ENCODE measurements around the gene CCDC187.
"Not testable (repeated sequence)": the region's sequence is repeated elsewhere in the genome, so short reads cannot be mapped to it uniquely, and the experiment has no call there.

The CCDC187 gene

DNA sequence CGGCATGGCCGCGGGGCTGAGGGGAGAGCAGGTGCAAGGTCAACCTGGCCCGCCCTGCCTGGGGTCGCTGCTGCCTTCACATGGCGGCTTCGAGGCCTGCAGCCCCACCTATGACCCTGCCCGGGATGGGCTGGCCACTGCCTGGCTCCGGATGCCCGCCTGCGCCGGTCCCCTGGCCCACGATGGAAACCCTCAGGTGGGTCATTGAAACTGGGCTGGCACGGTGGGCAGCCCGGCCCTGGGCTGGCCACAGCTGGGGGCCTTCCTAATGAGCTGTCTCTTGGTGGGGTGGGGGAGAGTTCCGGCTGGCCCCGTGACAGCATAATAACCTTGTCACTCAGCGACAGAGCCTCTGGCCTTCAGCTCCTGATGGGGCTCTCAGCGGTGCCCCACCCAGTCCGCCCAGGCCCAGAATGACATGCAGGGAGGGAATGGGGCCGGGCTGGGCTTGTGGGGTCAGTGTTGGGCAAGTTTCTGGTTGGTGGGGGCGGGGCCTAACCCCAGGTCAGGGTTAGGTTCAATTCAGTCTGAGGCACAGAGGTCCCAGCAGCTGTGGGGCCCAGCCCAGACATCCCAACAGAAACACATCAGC lies at the start of gene CCDC187:
CCDC187 (minus strand) TSS at position 270 of the 592 bp plus-strand sequence; CDS start at position 6, 264 bp downstream.
- no peak within 1 kb of the TSS for H3K27ac Mint-ChIP-seq
- H3K4me1 Mint-ChIP-seq (ENCODE audit: low read depth), result no peaks in the 10 kb centered on the region
- H3K36me3 Mint-ChIP-seq (ENCODE audit: low read depth), result no peaks in the 10 kb centered on the region
- H3K4me3 Mint-ChIP-seq, result no peak within 1 kb of the TSS
- H3K27me3 Mint-ChIP-seq (ENCODE audit: low read depth), result no peaks in the 10 kb centered on the region
- H3K9me3 Mint-ChIP-seq, result no peaks in the 10 kb centered on the region
- no peak for DNase-seq (ENCODE audit: low spot score)

DNA sequence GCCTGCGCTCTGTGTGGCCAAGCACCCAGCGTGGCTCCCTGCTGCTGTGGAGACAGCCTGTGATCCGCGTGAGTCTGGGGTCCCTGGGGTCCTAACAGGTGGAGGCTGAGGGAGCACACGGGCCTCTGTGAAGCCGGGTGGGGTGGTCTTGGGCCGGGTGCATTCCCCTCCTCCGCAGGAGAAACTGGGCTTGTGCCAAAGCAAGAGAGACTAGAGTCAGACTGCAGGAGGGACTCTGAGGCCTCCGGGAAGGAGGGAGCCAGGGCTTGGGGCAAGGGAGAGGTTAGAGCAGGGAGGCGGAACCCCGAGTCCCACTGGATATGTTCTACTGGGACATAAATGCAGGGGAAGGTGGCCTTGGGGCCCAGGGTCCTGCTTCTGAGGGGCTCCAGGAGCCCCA lies 49.2 kb upstream of the CCDC187 start:
- Mint-ChIP-seq H3K27ac (no peak overlapping the region), H3K9me3 (no peaks in the 10 kb centered on the region), H3K36me3 (ENCODE audit: low read depth) (no peaks in the 10 kb centered on the region), H3K4me1 (ENCODE audit: low read depth) (no peaks in the 10 kb centered on the region), H3K4me3 (no peak overlapping the region), H3K27me3 (ENCODE audit: low read depth) (no peaks in the 10 kb centered on the region)
- no peak for DNase-seq (ENCODE audit: low spot score)

- Mint-ChIP-seq H3K4me3 (no peak overlapping the region), H3K4me1 (ENCODE audit: low read depth) (no peaks in the 10 kb centered on the region), H3K36me3 (ENCODE audit: low read depth) (no peaks in the 10 kb centered on the region), H3K9me3 (no peaks in the 10 kb centered on the region), H3K27me3 (ENCODE audit: low read depth) (no peaks in the 10 kb centered on the region), H3K27ac (no peak overlapping the region)
- DNase-seq (ENCODE audit: low spot score), result no peak
Measured at GRCh38 chr9:136352682-136353081, 48.8 kb upstream of the CCDC187 start.

DNA sequence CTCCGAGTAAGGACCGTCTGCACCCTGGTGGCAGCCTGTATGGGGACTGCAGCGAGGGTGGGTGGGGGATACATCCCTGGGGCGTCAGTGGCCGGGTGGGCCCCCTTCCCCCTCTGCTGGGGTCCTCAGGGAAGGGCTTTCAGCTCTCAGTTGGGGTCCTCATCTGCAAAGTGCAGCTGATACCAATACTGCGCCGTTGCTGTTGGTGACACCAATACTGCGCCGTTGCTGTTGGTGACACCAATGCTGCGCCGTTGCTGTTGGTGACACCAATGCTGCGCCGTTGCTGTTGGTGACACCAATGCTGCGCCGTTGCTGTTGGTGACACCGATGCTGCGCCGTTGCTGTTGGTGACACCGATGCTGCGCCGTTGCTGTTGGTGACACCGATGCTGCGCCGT lies 48.0 kb upstream of the CCDC187 start:
- not testable (repeated sequence) for H3K27ac Mint-ChIP-seq; DNase-seq (ENCODE audit: low spot score); H3K36me3 Mint-ChIP-seq (ENCODE audit: low read depth); H3K4me1 Mint-ChIP-seq (ENCODE audit: low read depth); H3K9me3 Mint-ChIP-seq; H3K4me3 Mint-ChIP-seq; H3K27me3 Mint-ChIP-seq (ENCODE audit: low read depth)

GRCh38 chr9:136351252-136351800 lies 47.4 kb upstream of the CCDC187 start:
- Mint-ChIP-seq H3K36me3 (ENCODE audit: low read depth) (no peaks in the 10 kb centered on the region), H3K27ac (no peak overlapping the region), H3K9me3 (no peaks in the 10 kb centered on the region), H3K27me3 (ENCODE audit: low read depth) (no peaks in the 10 kb centered on the region), H3K4me1 (ENCODE audit: low read depth) (no peaks in the 10 kb centered on the region), H3K4me3 (no peak overlapping the region)
- no peak for DNase-seq (ENCODE audit: low spot score)

DNA sequence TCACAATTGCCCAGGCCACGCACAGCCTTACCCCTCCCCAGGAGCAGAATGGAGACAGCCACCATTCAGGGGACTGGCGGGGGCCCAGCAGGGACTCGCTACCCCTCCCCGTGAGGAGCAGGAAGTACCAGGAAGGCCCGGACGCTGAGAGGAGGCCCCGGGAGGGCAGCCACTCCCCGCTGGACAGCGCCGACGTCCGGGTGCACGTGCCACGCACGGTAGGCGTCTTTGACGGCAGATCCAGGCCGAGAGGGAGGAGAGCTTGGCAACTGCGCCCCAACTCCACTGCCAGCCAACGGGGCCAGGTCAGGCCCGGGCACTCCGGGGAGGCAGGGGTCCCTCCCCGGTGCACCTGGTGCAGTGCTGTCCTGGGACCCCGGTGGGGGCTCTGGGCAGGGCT lies 45.7 kb upstream of the CCDC187 start:
- Mint-ChIP-seq H3K27me3 (ENCODE audit: low read depth) (no peaks in the 10 kb centered on the region), H3K4me3 (no peak overlapping the region), H3K9me3 (no peaks in the 10 kb centered on the region), H3K4me1 (ENCODE audit: low read depth) (no peaks in the 10 kb centered on the region), H3K27ac (no peak overlapping the region), H3K36me3 (ENCODE audit: low read depth) (no peaks in the 10 kb centered on the region)
- no peak for DNase-seq (ENCODE audit: low spot score)

GRCh38 chr9:136348691-136349090 lies 44.8 kb upstream of the CCDC187 start:
- DNase-seq (ENCODE audit: low spot score), result no peak

DNA sequence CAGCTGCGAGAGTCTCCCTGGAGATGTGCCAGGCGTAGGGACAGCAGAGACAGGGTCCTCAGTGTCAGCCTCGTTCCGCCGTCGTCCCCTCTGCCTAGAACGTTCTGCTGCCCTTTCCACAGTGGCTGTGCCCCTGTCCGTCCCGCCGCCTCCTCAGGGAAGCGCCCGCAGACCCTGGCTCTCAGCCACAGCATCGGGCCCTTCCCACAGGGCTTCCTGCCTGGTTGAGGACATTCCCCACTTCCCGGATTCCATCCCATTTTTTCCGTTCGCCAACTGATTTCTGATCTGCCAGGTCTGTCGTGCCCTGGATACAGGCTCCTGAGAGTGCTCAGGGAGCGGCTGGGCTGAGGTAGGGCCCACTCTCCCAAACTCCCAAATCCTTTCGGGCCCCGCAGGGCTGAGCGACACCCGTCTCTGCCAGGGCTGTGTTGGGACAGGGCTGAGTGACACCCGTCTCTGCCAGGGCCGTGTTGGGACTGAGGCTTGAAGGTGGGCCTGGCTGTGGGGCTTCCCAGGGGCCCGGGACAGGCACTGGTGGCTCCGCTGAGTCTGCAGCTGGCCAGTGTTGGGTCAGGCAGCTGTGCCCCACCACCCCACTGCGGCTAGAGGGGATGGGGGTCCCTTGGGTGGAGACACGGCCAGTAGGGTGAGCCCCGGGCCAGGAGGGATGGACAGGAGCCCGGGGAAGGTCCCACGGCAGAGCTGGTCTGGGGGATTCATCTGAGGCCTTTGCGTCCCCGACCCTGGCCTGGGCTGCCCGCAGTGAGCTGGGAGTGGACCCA lies 43.8 kb upstream of the CCDC187 start:
- Mint-ChIP-seq H3K27me3 (ENCODE audit: low read depth) (no peaks in the 10 kb centered on the region), H3K27ac (no peak overlapping the region), H3K4me3 (no peak overlapping the region), H3K4me1 (ENCODE audit: low read depth) (no peaks in the 10 kb centered on the region), H3K9me3 (no peaks in the 10 kb centered on the region), H3K36me3 (ENCODE audit: low read depth) (no peaks in the 10 kb centered on the region)
- DNase-seq (ENCODE audit: low spot score), result no peak

More at GRCh38 chr9:136348691-136349090, 44.8 kb upstream of the CCDC187 start:
- H3K36me3 Mint-ChIP-seq (ENCODE audit: low read depth), result no peaks in the 10 kb centered on the region
- H3K4me1 Mint-ChIP-seq (ENCODE audit: low read depth), result no peaks in the 10 kb centered on the region
- no peak overlapping the region for H3K4me3 Mint-ChIP-seq
- no peak overlapping the region for H3K27ac Mint-ChIP-seq
- no peaks in the 10 kb centered on the region for H3K9me3 Mint-ChIP-seq
- no peaks in the 10 kb centered on the region for H3K27me3 Mint-ChIP-seq (ENCODE audit: low read depth)

DNA sequence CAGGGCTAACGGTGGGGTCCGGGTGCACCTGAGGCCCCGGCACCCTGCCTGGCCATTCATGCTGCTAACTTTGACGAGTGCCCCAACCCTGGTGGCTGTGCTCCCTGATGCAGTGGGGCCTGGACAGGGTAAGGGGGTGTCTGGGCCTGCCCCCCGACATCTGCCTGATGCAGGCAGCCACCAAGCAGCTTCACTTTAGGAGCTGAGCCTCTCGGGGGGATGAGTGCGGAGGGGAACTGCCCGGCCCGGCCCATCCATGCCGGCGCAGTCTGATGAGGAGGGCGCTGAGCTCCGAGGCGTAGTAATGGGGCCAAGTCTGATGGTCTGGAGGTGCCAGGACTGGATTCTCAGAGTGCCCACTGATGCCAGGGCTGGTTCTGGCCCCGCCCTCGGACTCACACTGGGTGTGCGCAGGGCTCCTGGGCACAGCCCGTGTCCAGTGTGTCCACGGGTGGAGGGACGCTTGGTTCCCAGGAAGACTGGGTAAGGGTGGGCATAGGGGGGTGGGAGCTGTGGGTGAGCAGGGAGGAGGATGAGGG lies 43.1 kb upstream of the CCDC187 start:
- Mint-ChIP-seq H3K27ac (no peak overlapping the region), H3K4me3 (no peak overlapping the region), H3K27me3 (ENCODE audit: low read depth) (no peaks in the 10 kb centered on the region), H3K36me3 (ENCODE audit: low read depth) (no peaks in the 10 kb centered on the region), H3K4me1 (ENCODE audit: low read depth) (no peaks in the 10 kb centered on the region), H3K9me3 (no peaks in the 10 kb centered on the region)
- DNase-seq (ENCODE audit: low spot score), result no peak

DNA sequence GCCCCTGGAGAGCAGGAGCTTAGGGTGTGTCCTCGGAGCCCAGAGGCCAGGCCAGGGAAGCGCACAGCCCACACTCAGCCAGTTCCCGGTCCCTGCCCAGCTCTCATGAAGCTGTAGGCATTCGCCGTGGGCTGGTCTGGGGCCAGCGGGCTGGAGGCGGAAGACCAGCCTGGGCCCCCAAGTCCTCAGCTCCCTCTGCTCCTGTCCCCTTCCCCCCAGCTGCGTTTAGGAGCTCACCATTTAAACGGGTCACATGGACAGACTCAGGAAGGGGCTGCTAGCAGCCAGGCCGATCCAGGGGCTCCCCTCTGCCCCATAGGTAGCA lies 42.2 kb upstream of the CCDC187 start:
- no peaks in the 10 kb centered on the region for H3K4me1 Mint-ChIP-seq (ENCODE audit: low read depth)
- no peak overlapping the region for H3K27ac Mint-ChIP-seq
- no peak overlapping the region for H3K4me3 Mint-ChIP-seq
- no peaks in the 10 kb centered on the region for H3K9me3 Mint-ChIP-seq
- DNase-seq (ENCODE audit: low spot score), result no peak
- H3K36me3 Mint-ChIP-seq (ENCODE audit: low read depth), result no peaks in the 10 kb centered on the region
- no peaks in the 10 kb centered on the region for H3K27me3 Mint-ChIP-seq (ENCODE audit: low read depth)

DNA sequence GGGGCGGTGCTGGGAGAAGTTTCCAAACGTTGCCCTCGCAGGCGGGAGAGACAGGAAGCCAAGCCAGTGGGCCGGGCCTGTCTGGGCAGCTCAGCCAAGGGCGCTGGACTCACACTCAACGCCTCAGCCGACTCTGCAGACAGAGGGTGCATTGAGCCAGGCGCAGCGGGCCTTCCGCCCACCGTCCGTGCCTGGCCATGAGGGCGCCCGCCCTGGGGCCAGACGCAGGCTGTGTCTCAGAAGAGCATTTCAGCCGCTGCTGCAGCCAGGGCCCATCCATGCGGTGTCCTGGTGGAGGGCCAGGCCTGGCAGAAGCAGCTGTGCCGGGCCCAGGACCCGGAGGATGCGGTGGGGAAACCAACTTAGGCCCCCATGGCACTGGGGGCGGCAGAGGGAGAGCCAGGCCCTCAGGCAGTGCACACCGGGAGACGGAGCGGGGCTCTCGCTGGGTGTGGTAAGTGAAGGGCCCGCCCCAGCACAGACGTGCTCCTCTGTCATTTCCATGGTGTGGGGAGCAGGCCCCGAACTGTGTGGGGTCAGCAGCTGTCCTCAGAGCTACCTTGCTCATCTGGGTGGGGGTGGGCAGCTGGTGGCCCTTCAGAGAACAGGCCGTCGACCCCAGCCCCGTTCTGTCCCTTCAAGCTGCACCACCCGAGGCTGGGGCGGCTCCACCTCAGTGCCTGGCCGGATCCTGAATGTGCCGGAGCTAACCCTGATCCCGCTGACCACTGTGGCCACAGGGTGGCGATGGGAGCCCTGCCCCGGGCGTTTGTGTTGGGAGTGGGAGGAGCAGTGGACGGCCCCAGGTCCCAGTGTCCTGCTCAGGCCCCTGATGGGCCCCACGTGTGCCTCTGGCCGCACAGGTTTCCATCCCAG lies 41.6 kb upstream of the CCDC187 start:
- H3K27me3 Mint-ChIP-seq (ENCODE audit: low read depth), result no peaks in the 10 kb centered on the region
- H3K27ac Mint-ChIP-seq, result no peak overlapping the region
- no peaks in the 10 kb centered on the region for H3K4me1 Mint-ChIP-seq (ENCODE audit: low read depth)
- H3K36me3 Mint-ChIP-seq (ENCODE audit: low read depth), result no peaks in the 10 kb centered on the region
- no peaks in the 10 kb centered on the region for H3K9me3 Mint-ChIP-seq
- no peak overlapping the region for H3K4me3 Mint-ChIP-seq
- DNase-seq (ENCODE audit: low spot score), result no peak

DNA sequence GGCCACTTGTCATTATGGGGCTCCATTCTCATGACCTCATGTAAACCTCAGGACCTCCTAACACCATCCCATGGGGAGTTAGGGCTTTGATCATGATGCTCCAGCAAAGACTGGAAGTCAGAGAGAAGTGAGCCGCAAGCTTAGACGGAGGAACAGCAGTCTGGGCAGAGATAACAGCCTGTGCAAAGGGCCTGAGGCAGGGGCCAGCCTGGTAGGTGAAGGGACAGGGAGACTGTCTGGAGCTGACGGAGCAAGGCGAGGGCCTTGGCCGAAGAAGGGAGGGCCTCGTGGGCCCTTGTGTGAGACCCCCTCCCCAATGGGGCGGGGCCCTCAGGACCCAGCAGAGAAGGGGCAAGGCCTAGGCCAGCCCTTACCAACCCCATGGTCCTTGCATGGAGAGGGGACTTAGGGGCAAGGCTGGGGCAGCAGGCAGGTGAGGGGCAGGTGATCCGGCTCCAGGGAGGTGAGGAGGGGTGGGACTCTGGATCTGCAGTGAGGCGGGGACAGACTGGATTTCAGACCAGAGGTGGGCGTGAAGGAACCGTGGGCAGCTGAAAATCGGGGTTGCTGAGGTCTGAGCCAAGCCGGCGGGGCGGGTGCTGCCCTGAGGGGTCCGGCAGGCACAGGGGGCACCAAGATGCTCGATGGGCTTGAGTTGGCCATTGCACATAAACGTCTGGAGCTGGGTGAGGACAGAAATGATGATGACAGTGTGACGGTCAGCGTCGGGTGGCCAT lies 40.8 kb upstream of the CCDC187 start:
- DNase-seq (ENCODE audit: low spot score), result no peak
- H3K4me3 Mint-ChIP-seq, result no peak overlapping the region
- H3K27ac Mint-ChIP-seq, result no peak overlapping the region
- H3K4me1 Mint-ChIP-seq (ENCODE audit: low read depth), result no peaks in the 10 kb centered on the region
- no peaks in the 10 kb centered on the region for H3K27me3 Mint-ChIP-seq (ENCODE audit: low read depth)
- H3K9me3 Mint-ChIP-seq, result no peaks in the 10 kb centered on the region
- H3K36me3 Mint-ChIP-seq (ENCODE audit: low read depth), result no peaks in the 10 kb centered on the region

DNA sequence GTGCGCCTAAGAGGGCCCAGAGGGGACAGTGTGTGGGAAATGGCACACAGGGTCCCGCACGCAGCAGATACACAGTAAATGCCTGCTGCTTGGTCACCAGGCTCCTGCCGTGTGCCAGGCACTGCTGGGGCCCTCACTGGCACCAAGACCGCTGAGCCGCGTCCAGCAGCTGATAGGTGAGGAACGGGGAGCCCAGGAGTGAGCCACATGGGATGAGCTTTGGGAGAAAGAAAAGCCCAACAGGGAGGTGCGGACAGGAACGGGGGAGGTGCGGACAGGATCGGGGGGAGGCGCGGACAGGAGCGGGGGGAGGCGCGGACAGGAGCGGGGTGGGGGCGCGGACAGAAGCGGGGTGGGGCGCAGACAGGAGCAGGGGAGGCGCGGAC lies 40.0 kb upstream of the CCDC187 start:
- H3K27ac Mint-ChIP-seq, result no peak overlapping the region
- no peaks in the 10 kb centered on the region for H3K36me3 Mint-ChIP-seq (ENCODE audit: low read depth)
- H3K4me3 Mint-ChIP-seq, result no peak overlapping the region
- H3K9me3 Mint-ChIP-seq, result no peaks in the 10 kb centered on the region
- H3K27me3 Mint-ChIP-seq (ENCODE audit: low read depth), result no peaks in the 10 kb centered on the region
- no peaks in the 10 kb centered on the region for H3K4me1 Mint-ChIP-seq (ENCODE audit: low read depth)
- DNase-seq (ENCODE audit: low spot score), result no peak
